K562 (cell line): Measurements from ENCODE around the gene STK24. TPM values are rescaled to one million over a fixed set of nuclear protein-coding genes. Genes with fewer than 3 reads are reported as not detected.

Source experiments
- ATAC-seq: fragments of 200-7000 bp; cut with Tn5 transposase; 3 replicates; pipeline ENCODE4 v1.9.1; 2020; ENCODE audit warnings: moderate library complexity
- BruUV-seq: library from RNA; stranded (reverse); fragments of 400-500 nt; replicated peaks from 2 replicates; lab custom pipeline; 2021; lab: Mats Ljungman, UMichigan
- CTCF ChIA-PET: fragments of 300-600 bp; formaldehyde crosslinking; extraction: SDS; loops from one replicate; lab custom pipeline; 2021; ENCODE audit warnings: low intra/inter-chr PET ratio; lab: Yijun Ruan, JAX
- POLR2A ChIA-PET: fragments of 300-600, 350-650 bp; sonication (Branson Sonifier 250); formaldehyde crosslinking; extraction: SDS; loops from one replicate; lab custom pipeline; 2021; ENCODE audit warnings: antibody characterized with exemption, inconsistent platforms; lab: Yijun Ruan, JAX
- DNase-seq, 4 experiments: peaks; one replicate each; pipeline versions ENCODE4 v3.0.0 to v3.0.0-alpha.2; 2011 to 2018; ENCODE audit warnings: low spot score in 3 of 4, mixed read lengths in 3 of 4; ENCODE audit errors: extremely low read depth in 1 of 4
- FAIRE-seq: peaks from 2 replicates; lab custom pipeline; 2011; peaks lifted over from hg19 to GRCh38; lab: Jason Lieb, UNC
- H2AFZ ChIP-seq: 2 replicates; pipeline ENCODE4 v1.6.0; 2011; ENCODE audit warnings: low read depth, low read length, control low read depth, inconsistent platforms
- H3K27ac ChIP-seq: fragments of 200-600 bp; 3 replicates; pipeline ENCODE4 v1.8.0; 2011; ENCODE audit warnings: low read depth, mild to moderate bottlenecking, control low read depth, inconsistent platforms, low read length, moderate library complexity, mixed read lengths; ENCODE audit errors: extremely low read depth
- H3K27me3 ChIP-seq, 2 experiments: fragments of 300-600 bp in 1 of 2; 2 replicates in 1 of 2; 3 replicates in 1 of 2; pipeline versions ENCODE4 v1.6.0 to v1.8.0; 2011; ENCODE audit warnings: inconsistent platforms in 2 of 2, low read length in 2 of 2, mild to moderate bottlenecking in 1 of 2, mixed read lengths in 1 of 2, moderate library complexity in 1 of 2; ENCODE audit not compliant: control insufficient read depth in 2 of 2, insufficient read depth in 2 of 2
- H3K36me3 ChIP-seq: fragments of 300-600 bp; 3 replicates; pipeline ENCODE4 v1.8.0; 2011; ENCODE audit warnings: mild to moderate bottlenecking, low read length, inconsistent platforms; ENCODE audit not compliant: control insufficient read depth, insufficient read depth
- H3K4me1 ChIP-seq, 2 experiments: fragments of 200-600 bp in 1 of 2; replicated peaks in 1 of 2; 2 replicates in 1 of 2; 3 replicates in 1 of 2; pipeline versions ENCODE4 v1.5.1 to v1.8.0; 2011; ENCODE audit warnings: inconsistent platforms in 2 of 2, low read length in 2 of 2, mild to moderate bottlenecking in 1 of 2, mixed read lengths in 1 of 2, moderate library complexity in 1 of 2; ENCODE audit not compliant: control insufficient read depth in 2 of 2, insufficient read depth in 2 of 2
- H3K4me2 ChIP-seq: 2 replicates; pipeline ENCODE4 v1.6.1; 2011; ENCODE audit warnings: low read length, control low read depth, inconsistent platforms, mixed read lengths; ENCODE audit not compliant: insufficient read depth
- H3K4me3 ChIP-seq: fragments of 200-600 bp; sonication (generic), shearing (Covaris generic); 2 replicates; pipeline ENCODE4 v1.5.1; 2016; ENCODE audit warnings: control low read depth, inconsistent platforms
- H3K79me2 ChIP-seq: fragments of 200-600 bp; 3 replicates; pipeline ENCODE4 v1.8.0; 2011; ENCODE audit warnings: low read length, inconsistent platforms; ENCODE audit not compliant: control insufficient read depth, insufficient read depth
- H3K9ac ChIP-seq, 2 experiments: 2 replicates each; pipeline versions ENCODE4 v1.6.0 to v1.6.1; 2011; ENCODE audit warnings: low read depth in 2 of 2, low read length in 2 of 2, control low read depth in 1 of 2, inconsistent platforms in 1 of 2, mild to moderate bottlenecking in 1 of 2, mixed read lengths in 1 of 2; ENCODE audit not compliant: insufficient read depth in 1 of 2
- H3K9me1 ChIP-seq: one replicate; pipeline ENCODE4 v1.6.0; 2011; ENCODE audit warnings: inconsistent platforms, mild to moderate bottlenecking, low read length, moderate library complexity; ENCODE audit not compliant: control insufficient read depth, insufficient read depth
- H3K9me3 ChIP-seq: replicated peaks from 2 replicates; pipeline ENCODE4 v1.5.1; 2011; ENCODE audit warnings: low read depth, low read length, inconsistent platforms; ENCODE audit not compliant: control insufficient read depth, insufficient read depth
- H4K20me1 ChIP-seq: replicated peaks from 2 replicates; pipeline ENCODE4 v1.6.1; 2011; ENCODE audit warnings: low read length, inconsistent platforms, mixed read lengths; ENCODE audit not compliant: control insufficient read depth, insufficient read depth
- ARHGAP35 ChIP-seq: fragments of 450-650 bp; IDR thresholded peaks from 2 replicates; pipeline ENCODE4 v1.6.1; 2018; ENCODE audit not compliant: partially characterized antibody
- BRD9 ChIP-seq: fragments of 450-650 bp; IDR thresholded peaks from 2 replicates; pipeline ENCODE4 v1.6.1; 2018; ENCODE audit warnings: low read depth; ENCODE audit not compliant: partially characterized antibody
- CREB3L1 ChIP-seq: fragments of 450-650 bp; IDR thresholded peaks from 2 replicates; pipeline ENCODE4 v1.6.1; 2014; ENCODE audit warnings: low read depth, mild to moderate bottlenecking, moderate library complexity, borderline replicate concordance
- FOXK1 ChIP-seq: sonication (generic); formaldehyde crosslinking; IDR thresholded peaks from 2 replicates; pipeline ENCODE4 v1.8.0; 2022; ENCODE audit warnings: missing genetic modification reagents, mild to moderate bottlenecking, borderline replicate concordance
- HMG20A ChIP-seq: fragments of 450-650 bp; formaldehyde crosslinking; conservative IDR thresholded peaks from 2 replicates; pipeline ENCODE4 v1.4.0; 2020; ENCODE audit warnings: mild to moderate bottlenecking, mixed read lengths
- PML ChIP-seq: IDR thresholded peaks from 2 replicates; pipeline ENCODE4 v1.6.1; 2012; ENCODE audit warnings: low read length, inconsistent platforms
- RBM17 ChIP-seq: fragments of 200-400 bp; formaldehyde crosslinking; IDR thresholded peaks from 2 replicates; pipeline ENCODE4 v1.6.1; 2017; ENCODE audit warnings: low read depth, mild to moderate bottlenecking, low read length, borderline replicate concordance
- SP1 ChIP-seq: sonication (generic); formaldehyde crosslinking; IDR thresholded peaks from 2 replicates; pipeline ENCODE4 v1.8.1; 2022; ENCODE audit warnings: mild to moderate bottlenecking, missing genetic modification reagents
- TAF9B ChIP-seq: fragments of 450-650 bp; IDR thresholded peaks from 2 replicates; pipeline ENCODE4 v1.6.1; 2018; ENCODE audit warnings: mild to moderate bottlenecking; ENCODE audit not compliant: partially characterized antibody
- ZBTB40 ChIP-seq, 2 experiments: fragments of 450-650 bp in 1 of 2; sonication (generic) in 1 of 2; formaldehyde crosslinking in 1 of 2; IDR thresholded peaks; 2 replicates each; pipeline versions ENCODE4 v1.7.1 to v1.9.0; 2016 to 2022; ENCODE audit warnings: inconsistent platforms in 1 of 2, mild to moderate bottlenecking in 1 of 2, missing genetic modification reagents in 1 of 2
- ZNF3 ChIP-seq: fragments of 250-450 bp; sonication (Bioruptor Pico); IDR thresholded peaks from 2 replicates; pipeline ENCODE4 v1.5.0; 2021; ENCODE audit warnings: mild to moderate bottlenecking, moderate library complexity
- ZNF408 ChIP-seq: fragments of 250-450 bp; sonication (Bioruptor Pico); IDR thresholded peaks from 2 replicates; pipeline ENCODE4 v1.4.0; 2020; ENCODE audit warnings: low read depth, mild to moderate bottlenecking, moderate library complexity
- ZNF778 ChIP-seq: fragments of 450-650 bp; formaldehyde crosslinking; IDR thresholded peaks from 2 replicates; pipeline ENCODE4 v1.4.0; 2020; ENCODE audit warnings: mild to moderate bottlenecking, moderate library complexity
- ZNF780A ChIP-seq: fragments of 250-450 bp; sonication (Bioruptor Pico); IDR thresholded peaks from 2 replicates; pipeline ENCODE4 v1.5.0; 2021; ENCODE audit warnings: mild to moderate bottlenecking
- WGBS: fragments of 100-300 bp; shearing (Covaris generic); methylation state at CpG from one replicate; pipeline ENCODE4 v1.1.6; 2016; ENCODE audit warnings: low coverage, mixed read lengths; ENCODE audit not compliant: insufficient coverage; ENCODE audit errors: missing lambda C conversion rate; 5-methylcytosine and 5-hydroxymethylcytosine counted together
- in situ Hi-C: fragments of 300-500 bp; cut with MboI; formaldehyde crosslinking; loops from 4 replicates; pipeline ENCODE4 v1.15.0; 2018; ENCODE audit warnings: inconsistent platforms, mixed read lengths
- intact Hi-C: fragments of 100-400 bp; cut with micrococcal nuclease; formaldehyde crosslinking; loops from 2 replicates; pipeline ENCODE4 v1.14.2; 2022
- polyA plus RNA-seq, 8 experiments: library from polyadenylated mRNA; depleted of rRNA in 4 of 8; stranded (reverse) in 5 of 8; unstranded in 3 of 8; fragments of >200 nt; fragmentation: Nextera tagmentation in 2 of 8; fragmentation: Illumina TruSeq in 1 of 8; extraction: Ambion mirVana in 2 of 8; extraction: Trizol in 1 of 8; gene quantifications; 2 replicates each; pipeline versions ENCODE4 v1.2.1 to v1.2.3, GENCODE V29; 2011 to 2014; ENCODE audit warnings: inconsistent platforms in 1 of 8, missing spikeins in 1 of 8
- total RNA-seq, 7 experiments: library from RNA; depleted of rRNA in 6 of 7; stranded (reverse); fragments of >200 nt in 6 of 7; fragmentation: Illumina TruSeq in 2 of 7; extraction: Trizol in 2 of 7; gene quantifications; 2 replicates each; pipeline versions ENCODE4 v1.2.1 to v1.2.3, GENCODE V29; 2011 to 2021; ENCODE audit warnings: low replicate concordance in 1 of 7

Gene STK24
- total and polyA plus RNA-seq, 9 of the 15 experiments (the other 6 are each of a cell fraction or from before 2014, with no cell fraction given) = 3.8 to 78.4 (median 28.2) TPM

GRCh38 chr13:98468929-98469328, 108.0 kb downstream of the STK24 start:
- ChIA-PET POLR2A (no interaction called here), CTCF (no interaction called here)
- DNase-seq = no peak
- WGBS = 95% methylated on average over 15 of the region's 20 CpGs
- no TSS peak for BruUV-seq
- Histone ChIP-seq H3K4me1 (peaks cover 0 to 5% of the 10 kb centered on the region in 2 experiments; a peak in 2 of 5 replicates), H3K9me1 (no peaks in the 10 kb centered on the region), H3K9me3 (no peaks in the 10 kb centered on the region), H3K36me3 (peaks cover 67% of the 10 kb centered on the region), H3K4me2 (no peak overlapping the region), H4K20me1 (no peaks in the 10 kb centered on the region), H2AFZ (no peak overlapping the region), H3K27me3 (no peaks in the 10 kb centered on the region), H3K27ac (no peak overlapping the region), H3K79me2 (no peaks in the 10 kb centered on the region), H3K4me3 (no peak overlapping the region), H3K9ac (no peak overlapping the region)
- FAIRE-seq = no peak
- no peak for ATAC-seq
- intact Hi-C loops = no loop called here
- in situ Hi-C loops = no loop called here
- TF ChIP-seq ZNF778 (CRISPR knock-in tag) (no peak), ZBTB40 (IDR thresholded peaks at IDR 0.05) (no peak), ZBTB40 (CRISPR knock-in tag; IDR thresholded peaks at IDR 0.05) (no peak), FOXK1 (CRISPR knock-in tag) (no peak), TAF9B (no peak), CREB3L1 (no peak), ARHGAP35 (no peak), PML (no peak), ZNF408 (CRISPR knock-in tag) (no peak), HMG20A (CRISPR knock-in tag) (no peak), BRD9 (no peak), ZNF3 (CRISPR knock-in tag) (no peak), RBM17 (no peak), SP1 (CRISPR knock-in tag) (no peak), ZNF780A (CRISPR knock-in tag) (no peak)
